PC-3 (cell line): ENCODE results near the gene CDC5L. TPM values are rescaled to one million over a fixed set of nuclear protein-coding genes. Genes with fewer than 3 reads are reported as not detected.

Experiments
- ATAC-seq: fragments of 200-7000 bp; cut with Tn5 transposase; 2 replicates; pipeline ENCODE4 v1.9.1; 2020; ENCODE audit warnings: mild to moderate bottlenecking, moderate library complexity
- Bru-seq: library from RNA; stranded (reverse); fragments of 400-500 nt; gene quantifications from one replicate; lab custom pipeline; 2021; lab: Mats Ljungman, UMichigan
- BruChase-seq, 2 experiments: library from RNA; stranded (reverse); fragments of 400-500 nt; gene quantifications; one replicate each; lab custom pipeline; 2021; lab: Mats Ljungman, UMichigan
- BruUV-seq: library from RNA; stranded (reverse); fragments of 400-500 nt; replicated peaks from 2 replicates; lab custom pipeline; 2021; lab: Mats Ljungman, UMichigan
- CTCF ChIA-PET: fragments of 300-600 bp; sonication (Branson Sonifier 250); formaldehyde crosslinking; loops from one replicate; lab custom pipeline; 2022; ENCODE audit warnings: antibody characterized with exemption; lab: Charles Lee
- POLR2A ChIA-PET: fragments of 300-600 bp; sonication (Branson Sonifier 250); formaldehyde crosslinking; loops from one replicate; lab custom pipeline; 2022; ENCODE audit warnings: antibody characterized with exemption; ENCODE audit not compliant: unreplicated experiment; lab: Charles Lee
- DNase-seq: peaks from one replicate; pipeline ENCODE4 v3.0.0-alpha.2; 2015
- H2AFZ ChIP-seq: fragments of 300-600 bp; sonication (generic); 2 replicates; pipeline ENCODE4 v1.6.0; 2016; ENCODE audit warnings: antibody characterized with exemption, low read length
- H3F3A ChIP-seq: fragments of 300-600 bp; sonication (generic); one replicate; pipeline ENCODE4 v1.6.0; 2017; ENCODE audit warnings: antibody characterized with exemption, low read length, control low read depth, mild to moderate bottlenecking; ENCODE audit not compliant: unreplicated experiment
- H3K27ac ChIP-seq: fragments of 300-600 bp; sonication (generic); 2 replicates; pipeline ENCODE4 v1.5.1; 2016; ENCODE audit warnings: mild to moderate bottlenecking, low read length
- H3K27me3 ChIP-seq: fragments of 300-600 bp; sonication (generic); 2 replicates; pipeline ENCODE4 v1.6.1; 2016; ENCODE audit warnings: low read length, mixed read lengths
- H3K36me3 ChIP-seq: fragments of 300-600 bp; sonication (generic); 2 replicates; pipeline ENCODE4 v1.6.1; 2016; ENCODE audit warnings: low read depth, mixed run types, low read length, mixed read lengths
- H3K4me1 ChIP-seq: fragments of 300-600 bp; sonication (generic); 2 replicates; pipeline ENCODE4 v1.5.1; 2016; ENCODE audit warnings: low read length; ENCODE audit not compliant: insufficient read depth
- H3K4me2 ChIP-seq: fragments of 300-600 bp; sonication (generic); 2 replicates; pipeline ENCODE4 v1.6.0; 2016; ENCODE audit warnings: low read length
- H3K4me3 ChIP-seq: fragments of 300-600 bp; sonication (generic); 2 replicates; pipeline ENCODE4 v1.5.1; 2016; ENCODE audit warnings: mild to moderate bottlenecking, low read length, mixed read lengths
- H3K79me2 ChIP-seq: fragments of 300-600 bp; sonication (generic); 2 replicates; pipeline ENCODE4 v1.6.1; 2017; ENCODE audit warnings: low read length, mixed read lengths
- H3K9ac ChIP-seq: fragments of 300-600 bp; sonication (generic); 2 replicates; pipeline ENCODE4 v1.6.0; 2016; ENCODE audit warnings: mild to moderate bottlenecking, low read length
- H3K9me2 ChIP-seq: fragments of 300-600 bp; sonication (generic); replicated peaks from 2 replicates; pipeline ENCODE4 v1.6.1; 2016; ENCODE audit warnings: mixed run types, low read length, mixed read lengths
- H3K9me3 ChIP-seq: fragments of 300-600 bp; sonication (generic); 2 replicates; pipeline ENCODE4 v1.6.1; 2016; ENCODE audit warnings: low read length, mixed read lengths
- H4K20me1 ChIP-seq: fragments of 300-600 bp; sonication (generic); 2 replicates; pipeline ENCODE4 v1.6.1; 2016; ENCODE audit warnings: low read length, mixed read lengths
- CTCF ChIP-seq: fragments of 300-600 bp; sonication (generic); conservative IDR thresholded peaks from 2 replicates; pipeline ENCODE4 v1.5.1; 2017; ENCODE audit warnings: antibody characterized with exemption, low read depth, mild to moderate bottlenecking, low read length
- EZH2 ChIP-seq: fragments of 300-600 bp; sonication (generic); IDR thresholded peaks from one replicate; pipeline ENCODE4 v1.6.1; 2017; ENCODE audit warnings: antibody characterized with exemption, mild to moderate bottlenecking, low read length; ENCODE audit not compliant: unreplicated experiment
- EZH2phosphoT487 ChIP-seq: fragments of 300-600 bp; sonication (generic); IDR thresholded peaks from 2 replicates; pipeline ENCODE4 v1.6.1; 2018; ENCODE audit warnings: mild to moderate bottlenecking, antibody characterized with exemption, low read length, borderline replicate concordance
- intact Hi-C: fragments of 100-400 bp; cut with micrococcal nuclease; formaldehyde crosslinking; loops from 2 replicates; pipeline ENCODE4 v1.9.0; 2023
- long read RNA-seq: library from polyadenylated mRNA; unstranded; transcript quantifications from one replicate; pipeline ENCODE4 v2.0.0, GENCODE V29; 2021; ENCODE audit not compliant: unreplicated experiment
- total RNA-seq: library from RNA; depleted of rRNA; stranded (reverse); fragments of >200 nt; gene quantifications from 2 replicates; pipeline ENCODE4 v1.2.3, GENCODE V29; 2014; rRNA removed

Gene CDC5L
- total RNA-seq (19.7 and 23.0 TPM in 2 replicates), Bru-seq, nascent RNA (percentile 87 among the genes with signal in this experiment), BruChase-seq, experiment 1, labeled RNA remaining after a 6-hour chase (percentile 82 among the genes with signal in this experiment), BruChase-seq, experiment 2, labeled RNA remaining after a 2-hour chase (percentile 81 among the genes with signal in this experiment)
- long read RNA-seq, full-length matches to known transcripts, result 35 of 69 reads
- long read RNA-seq, partial matches to known transcripts, result 24 of 69 reads
- long read RNA-seq, other reads (novel, unspliced or antisense), result 10 of 69 reads

GRCh38 chr6:44387346-44388134 is at the start of gene CDC5L:
Gene CDC5L, plus strand, starts transcription at chr6:44387706. Its CDS starts 118 bp downstream, at chr6:44387824.
- no peaks in the 10 kb centered on the region for H3K9me2 ChIP-seq
- POLR2A ChIA-PET, result interaction anchor here (0.6 kb wide), 1 partner anchor 141 kb away, joined by 5 read pairs; the partner anchor contains the start of gene HSP90AB1
- H4K20me1 ChIP-seq, result peaks cover 34% of the 10 kb centered on the region
- DNase-seq (peak; percentile 98), ATAC-seq (peak; percentile 86)
- no peaks in the 10 kb centered on the region for H3F3A ChIP-seq
- peak within 1 kb of the TSS; percentile 98 for H3K9ac ChIP-seq
- H3K4me2 ChIP-seq, result peak within 1 kb of the TSS; percentile 98
- no peaks in the 10 kb centered on the region for H3K9me3 ChIP-seq
- CTCF ChIA-PET, result no interaction called here
- peak within 1 kb of the TSS; percentile 95 for H3K4me3 ChIP-seq
- intact Hi-C loops, result no loop called here
- no TSS peak for BruUV-seq
- H3K27ac ChIP-seq, result peak within 1 kb of the TSS; percentile 75
- no peaks in the 10 kb centered on the region for H3K27me3 ChIP-seq
- peaks cover 24% of the 10 kb centered on the region for H3K4me1 ChIP-seq
- peaks cover 17% of the 10 kb centered on the region for H3K36me3 ChIP-seq
- TF ChIP-seq CTCF, result no peak
- TF ChIP-seq EZH2phosphoT487, result no peak
- no peak for TF ChIP-seq EZH2
- peaks cover 46% of the 10 kb centered on the region for H3K79me2 ChIP-seq
- H2AFZ ChIP-seq, result peak within 1 kb of the TSS; percentile 98

GRCh38 chr6:44338228-44339122 is 49.0 kb upstream of the CDC5L start:
- no peaks in the 10 kb centered on the region for H4K20me1 ChIP-seq
- H3K4me3 ChIP-seq, result no peak overlapping the region
- H3K4me2 ChIP-seq, result no peak overlapping the region
- no peak overlapping the region for H3K27ac ChIP-seq
- no peak for TF ChIP-seq EZH2
- peak; percentile 88 for TF ChIP-seq CTCF
- H3K9ac ChIP-seq, result no peak overlapping the region
- intact Hi-C loops, result loop anchor here (1.0 to 2.0 kb wide), 3 partner anchors 70 to 242 kb away; no protein-coding TSS in a partner anchor
- H3K4me1 ChIP-seq, result peaks cover 5% of the 10 kb centered on the region; the same call in 1 of the 2 replicates
- BruUV-seq, result no TSS peak
- no peaks in the 10 kb centered on the region for H3K36me3 ChIP-seq
- DNase-seq (peak; percentile 80), ATAC-seq (peak; percentile 73)
- POLR2A ChIA-PET, result interaction anchor here (0.6 kb wide), 1 partner anchor 67 kb away, joined by 5 read pairs; no protein-coding TSS in a partner anchor
- no peaks in the 10 kb centered on the region for H3K9me2 ChIP-seq
- peaks cover 10% of the 10 kb centered on the region; the same call in 1 of the 2 replicates for H3K27me3 ChIP-seq
- H3K79me2 ChIP-seq, result no peaks in the 10 kb centered on the region
- CTCF ChIA-PET, result interaction anchor here (1.6 kb wide), 1 partner anchor 71 kb away, joined by 7 read pairs; no protein-coding TSS in a partner anchor
- no peaks in the 10 kb centered on the region for H3F3A ChIP-seq
- no peak overlapping the region for H2AFZ ChIP-seq
- H3K9me3 ChIP-seq, result no peaks in the 10 kb centered on the region
